Dermis blood vessel endothelial cell (primary cell): ENCODE measurements around the gene TAOK1. TPM values are rescaled to one million over a fixed set of nuclear protein-coding genes. Genes with fewer than 3 reads are reported as not detected.
"Not testable (repeated sequence)": the region's sequence is repeated elsewhere in the genome, so short reads cannot be mapped to it uniquely, and the experiment has no call there.

ENCODE experiments used
- DNase-seq: peaks from one replicate; pipeline ENCODE4 v3.0.0; 2010
- total RNA-seq: library from RNA; depleted of rRNA; stranded (reverse); fragments of >200 nt; gene quantifications from 2 replicates; pipeline ENCODE4 v1.2.3, GENCODE V29; 2014

TAOK1 gene
- total RNA-seq, result 67.6 and 94.3 TPM in 2 replicates

GRCh38 chr17:29389982-29390850 is at the start of gene TAOK1:
Gene TAOK1 (plus strand): TSS chr17:29390363. CDS start chr17:29451549, 61,186 bp downstream.
- peak; percentile 99 for DNase-seq

DNA sequence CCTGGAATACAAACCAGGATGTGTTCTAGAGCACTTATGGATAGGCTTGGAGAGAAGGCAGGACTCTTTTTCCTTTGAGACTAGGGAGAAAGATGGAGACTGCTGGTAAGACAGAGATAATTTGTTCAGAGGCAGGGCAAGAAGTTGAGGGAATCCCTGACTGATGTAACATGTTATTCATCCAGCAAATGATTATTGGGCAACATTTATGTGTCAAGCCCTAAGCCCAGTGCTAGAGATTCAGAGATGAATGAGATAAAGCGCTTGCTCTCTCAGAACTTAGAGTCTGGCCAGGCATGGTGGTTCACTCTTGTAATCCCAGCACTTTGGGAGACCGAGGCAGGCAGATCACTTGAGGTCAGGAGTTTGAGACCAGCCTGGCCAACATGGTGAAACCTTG is 48.4 kb upstream of the TAOK1 start:
- no peak for DNase-seq

DNA sequence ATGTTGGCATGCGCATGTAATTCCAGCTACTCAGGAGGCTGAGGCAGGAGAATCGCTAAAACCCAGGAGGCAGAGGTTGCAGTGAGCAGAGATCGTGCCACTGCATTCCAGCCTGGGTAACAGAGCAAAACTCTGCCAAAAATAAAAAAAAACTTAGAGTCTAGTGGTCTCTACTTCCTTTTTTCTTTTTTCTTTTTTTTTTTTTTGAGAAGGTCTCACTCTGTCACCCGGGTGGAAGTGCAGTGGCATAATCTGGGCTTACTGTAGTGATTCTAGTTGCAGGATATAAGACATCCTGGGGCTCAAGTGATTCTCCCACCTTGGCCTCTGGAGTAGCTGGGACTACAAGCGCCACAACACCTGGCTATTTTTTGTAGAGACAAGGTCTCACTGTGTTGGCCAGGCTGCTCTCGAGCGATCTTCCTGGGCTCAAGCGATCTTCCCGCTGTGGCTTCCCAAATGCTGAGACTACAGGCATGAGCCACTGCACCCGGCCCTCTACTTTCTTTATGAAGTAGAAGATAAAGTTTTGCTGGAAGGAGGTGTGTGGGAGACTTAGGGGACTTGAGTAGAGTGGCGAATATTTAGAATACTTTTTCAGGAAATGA is 47.9 kb upstream of the TAOK1 start:
- no peak for DNase-seq

DNA sequence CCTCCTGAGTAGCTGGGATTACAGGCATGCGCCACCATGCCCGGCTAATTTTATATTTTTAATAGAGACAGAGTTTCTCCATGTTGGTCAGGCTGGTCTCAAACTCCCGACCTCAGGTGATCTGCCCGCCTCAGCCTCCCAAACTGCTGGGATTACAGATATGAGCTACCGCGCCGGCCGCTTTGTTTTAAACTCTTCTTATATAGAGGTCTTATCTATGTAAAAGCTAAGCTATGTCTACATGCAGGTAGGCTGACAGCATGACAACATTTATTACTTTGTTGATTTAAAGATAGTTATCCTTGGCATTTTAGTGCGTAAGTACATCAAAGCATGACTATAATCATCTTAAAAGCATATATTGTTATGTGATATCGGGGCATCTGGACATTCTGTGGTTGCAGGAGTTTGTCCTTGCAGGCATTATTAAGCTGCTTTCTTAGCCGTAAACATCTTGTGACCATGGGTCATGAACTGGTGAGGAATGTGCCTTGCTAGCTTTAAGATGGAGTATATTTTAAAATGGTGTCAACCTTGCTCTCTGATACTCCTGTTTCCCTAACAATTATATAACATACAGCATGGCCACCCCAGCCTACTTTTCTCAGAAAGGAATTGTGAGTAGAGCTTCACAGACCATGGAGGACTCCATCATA is 45.8 kb upstream of the TAOK1 start:
- DNase-seq, result no peak

GRCh38 chr17:29345066-29345465 is 45.1 kb upstream of the TAOK1 start:
- no peak for DNase-seq

DNA sequence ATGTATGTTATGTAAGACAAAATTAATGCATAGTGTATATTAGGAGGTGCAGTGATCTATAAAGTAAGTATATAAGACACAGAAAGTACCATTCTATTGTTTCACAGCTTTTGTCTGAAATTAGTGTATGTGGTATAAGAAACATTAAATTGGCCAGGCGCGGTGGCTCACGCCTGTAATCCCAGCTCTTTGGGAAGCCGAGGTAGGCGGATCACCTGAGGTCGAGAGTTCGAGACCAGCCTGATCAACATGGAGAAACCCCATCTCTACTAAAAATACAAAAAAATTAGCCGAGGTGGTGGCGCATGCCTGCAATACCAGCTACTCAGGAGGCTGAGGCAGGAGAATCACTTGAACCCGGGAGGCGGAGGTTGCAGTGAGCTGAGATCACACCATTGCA is 44.7 kb upstream of the TAOK1 start:
- DNase-seq, result not testable (repeated sequence)

- no peak for DNase-seq
Observed at GRCh38 chr17:29346462-29346861, 43.7 kb upstream of the TAOK1 start.

- DNase-seq, result no peak
Observed at GRCh38 chr17:29347831-29348629, 42.1 kb upstream of the TAOK1 start.

- no peak for DNase-seq
Observed at GRCh38 chr17:29349409-29349808, 40.8 kb upstream of the TAOK1 start.

GRCh38 chr17:29352146-29352545 is 38.0 kb upstream of the TAOK1 start:
- no peak for DNase-seq

GRCh38 chr17:29357232-29357631 is 32.9 kb upstream of the TAOK1 start:
- DNase-seq, result no peak

DNA sequence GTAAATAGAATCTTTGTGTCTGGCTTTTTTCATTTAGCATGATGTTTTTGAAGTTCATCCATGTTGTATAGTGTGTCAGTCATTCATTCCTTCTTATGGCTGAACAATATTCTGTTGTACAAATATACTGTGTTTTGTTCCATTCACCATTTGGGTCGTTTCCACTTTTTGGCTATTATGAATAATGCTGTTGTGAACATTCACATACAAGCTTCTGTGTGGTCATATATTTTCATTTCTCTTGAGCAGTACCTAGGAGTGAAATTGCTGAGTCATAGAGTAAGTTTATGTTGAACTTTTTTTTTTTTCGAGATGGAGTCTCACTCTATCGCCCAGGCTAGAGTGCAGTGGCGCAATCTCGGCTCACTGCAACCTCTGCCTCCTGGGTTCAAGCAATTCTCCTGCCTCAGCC is 32.3 kb upstream of the TAOK1 start:
- no peak for DNase-seq

DNA sequence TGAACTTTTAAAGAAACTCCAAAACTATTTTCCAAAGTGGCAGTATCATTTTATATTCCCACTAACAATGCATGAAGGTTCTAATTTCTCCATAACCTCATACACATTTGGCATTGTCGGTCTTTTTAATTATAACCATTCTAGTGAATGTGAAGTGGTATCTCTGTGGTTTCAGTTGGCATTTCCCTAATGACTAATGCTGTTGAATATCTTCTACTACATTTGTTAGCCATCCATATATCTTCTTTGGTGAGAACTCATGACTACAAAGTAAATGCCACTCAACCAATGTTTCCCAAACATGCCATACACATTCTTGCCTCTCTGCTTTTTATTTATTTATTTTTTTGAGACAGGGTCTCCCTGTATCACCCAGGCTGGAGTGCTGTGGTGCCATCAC is 31.7 kb upstream of the TAOK1 start:
- DNase-seq, result no peak

DNA sequence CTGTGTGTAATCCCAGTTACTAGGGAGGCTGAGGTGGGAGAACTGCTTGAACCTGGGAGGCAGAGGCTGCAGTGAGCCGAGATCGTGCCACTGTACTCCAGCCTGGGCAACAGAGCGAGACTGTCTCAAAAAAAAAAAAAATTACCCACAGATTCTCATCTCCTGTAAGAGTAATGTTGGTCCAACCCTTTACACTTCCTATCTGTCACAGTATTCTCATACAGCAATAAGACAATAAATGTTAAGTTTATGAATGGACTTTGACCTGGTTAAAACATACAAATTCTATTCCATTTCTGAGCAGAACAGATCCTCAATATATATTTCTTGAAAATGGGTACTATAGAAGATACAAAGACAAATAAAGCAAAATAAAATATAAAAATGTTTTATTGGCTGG is 30.4 kb upstream of the TAOK1 start:
- no peak for DNase-seq

DNA sequence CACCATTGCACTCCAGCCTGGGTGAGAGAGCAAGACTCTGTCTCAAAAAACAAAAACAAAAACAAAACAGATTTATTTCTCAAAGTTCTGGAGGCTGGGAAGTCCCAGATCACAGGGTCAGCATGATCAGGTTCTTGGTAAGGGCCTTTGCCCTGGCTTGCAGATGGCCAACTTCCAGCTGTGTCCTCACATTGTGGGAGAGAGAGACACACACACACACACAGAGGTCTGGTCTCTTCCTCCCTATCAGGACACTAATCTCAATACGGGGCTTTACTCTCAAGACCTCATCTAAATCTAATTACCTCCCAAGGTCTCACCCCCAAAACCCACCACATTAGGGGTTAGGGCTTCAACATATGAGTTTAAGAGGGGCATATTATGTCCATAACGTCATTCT is 26.4 kb upstream of the TAOK1 start:
- DNase-seq, result no peak

GRCh38 chr17:29364691-29365090 is 25.5 kb upstream of the TAOK1 start:
- no peak for DNase-seq

DNA sequence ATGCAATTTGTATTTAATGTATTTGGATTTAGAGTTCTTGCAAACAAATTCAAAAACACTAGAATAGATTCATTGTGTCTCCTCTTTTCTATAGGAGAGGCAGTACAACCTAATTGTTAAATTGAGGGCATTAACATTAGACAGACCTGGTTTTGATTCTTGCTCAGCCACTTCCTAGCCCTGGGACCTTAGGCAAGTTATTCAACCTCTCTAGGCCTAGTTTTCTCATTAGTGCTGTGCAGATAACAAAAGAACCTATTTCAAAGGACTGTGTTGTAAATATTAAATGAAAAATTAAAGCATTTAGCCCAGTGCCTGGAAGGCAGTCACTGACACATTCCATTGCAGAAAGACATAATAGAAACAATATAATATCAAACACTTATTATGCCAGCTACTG is 22.0 kb upstream of the TAOK1 start:
- no peak for DNase-seq

GRCh38 chr17:29368926-29369325 is 21.2 kb upstream of the TAOK1 start:
- no peak for DNase-seq

GRCh38 chr17:29369831-29370735 is 20.1 kb upstream of the TAOK1 start:
- peak; percentile 88 for DNase-seq

DNA sequence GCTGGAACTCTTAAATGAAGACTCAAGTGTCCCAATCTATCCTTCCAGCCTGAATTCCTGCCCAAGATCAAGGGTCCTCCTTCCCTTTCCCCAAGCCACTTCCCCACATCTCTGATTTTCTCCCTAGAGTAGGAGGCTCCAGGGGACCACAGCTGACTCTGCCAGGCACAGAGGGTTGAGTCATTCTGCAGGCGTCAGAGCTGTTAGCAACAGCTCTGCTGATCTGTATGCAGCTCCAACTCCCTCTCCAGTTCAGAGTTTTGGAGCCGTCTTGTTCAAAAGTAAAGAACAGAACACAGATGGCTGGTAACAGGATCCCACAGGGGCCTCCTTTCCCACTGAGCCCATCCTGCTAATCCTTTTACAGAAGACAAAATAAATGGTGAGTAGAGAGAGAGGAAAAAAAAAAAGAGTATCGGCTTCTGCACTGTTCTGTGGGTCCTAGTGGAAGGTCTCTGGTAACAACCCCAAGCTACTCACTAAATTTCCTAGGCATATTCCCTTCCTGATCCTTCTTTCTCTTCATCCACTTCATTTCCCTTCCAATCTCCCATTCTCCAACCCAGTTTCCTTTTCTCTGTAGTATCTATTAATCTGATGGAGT is 13.4 kb upstream of the TAOK1 start:
- DNase-seq, result peak; percentile 33

DNA sequence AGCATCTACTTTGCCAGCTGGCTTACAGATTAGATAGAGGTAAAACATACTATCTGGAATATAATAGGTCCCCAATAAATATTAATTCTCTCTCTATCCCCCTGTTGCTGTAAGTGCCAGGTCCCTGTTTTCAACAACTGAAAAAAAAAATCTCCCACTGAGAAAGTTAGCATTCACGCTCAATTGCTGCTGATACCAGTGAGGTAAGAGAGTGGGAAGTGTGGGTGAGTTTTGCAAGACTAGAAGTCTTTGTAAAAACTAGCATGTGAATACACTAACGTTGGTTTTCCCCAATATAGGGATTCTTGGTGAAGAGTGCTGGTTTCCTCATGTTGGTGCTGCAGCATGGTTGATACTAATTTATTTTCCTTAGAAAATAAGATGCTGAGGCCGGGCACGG is 11.7 kb upstream of the TAOK1 start:
- DNase-seq, result no peak
